ENCODE measurements around the gene COL6A1. TPM values are rescaled to one million over a fixed set of nuclear protein-coding genes. Genes with fewer than 3 reads are reported as not detected.

The COL6A1 gene
- polyA plus RNA-seq, 1 of the 3 experiments (the other 2 are of a cell fraction): 107 TPM

GRCh38 chr21:46050668-46051378, 69.3 kb downstream of the COL6A1 start:
- Histone ChIP-seq H3K27ac (ENCODE audit: low read depth in 2 of 2, low read length in 1 of 2) (no peak overlapping the region), H3K36me3 (replicated peaks in 1 of 2; ENCODE audit: control insufficient read depth in 1 of 2, insufficient read depth in 2 of 2, low read length in 1 of 2) (no peaks in the 10 kb centered on the region), H3F3A (replicated peaks; ENCODE audit: insufficient read depth) (peaks cover 9% of the 10 kb centered on the region), H3K9ac (no peak overlapping the region), H4K20me1 (ENCODE audit: insufficient read depth) (no peaks in the 10 kb centered on the region), H3K79me2 (ENCODE audit: insufficient read depth) (no peaks in the 10 kb centered on the region), H3K4me3 (ENCODE audit: low read depth in 2 of 2, low read length in 1 of 2) (no peak overlapping the region), H3K27me3 (ENCODE audit: insufficient read depth) (no peaks in the 10 kb centered on the region), H2AFZ (ENCODE audit: low read depth) (no peak overlapping the region), H3K4me1 (ENCODE audit: control insufficient read depth in 1 of 2, insufficient read depth in 2 of 2, low read depth in 1 of 2, low read length in 1 of 2) (no peaks in the 10 kb centered on the region; a peak in 1 of 4 replicates), H3K9me3 (no peaks in the 10 kb centered on the region), H3K4me2 (no peak overlapping the region), H3K9me2 (no peaks in the 10 kb centered on the region)
- POLR2A ChIA-PET: no interaction called here
- TF ChIP-seq USF1 (IDR thresholded peaks at IDR 0.05; ENCODE audit: borderline replicate concordance, low read depth) (no peak), RAD21 (IDR thresholded peaks at IDR 0.05; ENCODE audit: low read length) (no peak), FOXM1 (IDR thresholded peaks at IDR 0.05; ENCODE audit: low read depth) (no peak), RFX5 (IDR thresholded peaks at IDR 0.05; ENCODE audit: low read length) (no peak), SMC3 (IDR thresholded peaks at IDR 0.05; ENCODE audit: low read depth, low read length) (no peak)
- TF ChIP-seq, protein P1, sequence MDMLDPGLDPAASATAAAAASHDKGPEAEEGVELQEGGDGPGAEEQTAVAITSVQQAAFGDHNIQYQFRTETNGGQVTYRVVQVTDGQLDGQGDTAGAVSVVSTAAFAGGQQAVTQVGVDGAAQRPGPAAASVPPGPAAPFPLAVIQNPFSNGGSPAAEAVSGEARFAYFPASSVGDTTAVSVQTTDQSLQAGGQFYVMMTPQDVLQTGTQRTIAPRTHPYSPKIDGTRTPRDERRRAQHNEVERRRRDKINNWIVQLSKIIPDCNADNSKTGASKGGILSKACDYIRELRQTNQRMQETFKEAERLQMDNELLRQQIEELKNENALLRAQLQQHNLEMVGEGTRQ (IDR thresholded peaks at IDR 0.05; ENCODE audit: borderline replicate concordance, low read depth, low read length): no peak
- CTCF ChIA-PET: no interaction called here
- WGBS (ENCODE audit: low lambda C conversion rate): 100% methylated on average over 1 of the region's 22 CpGs
- no peak for DNase-seq

DNA sequence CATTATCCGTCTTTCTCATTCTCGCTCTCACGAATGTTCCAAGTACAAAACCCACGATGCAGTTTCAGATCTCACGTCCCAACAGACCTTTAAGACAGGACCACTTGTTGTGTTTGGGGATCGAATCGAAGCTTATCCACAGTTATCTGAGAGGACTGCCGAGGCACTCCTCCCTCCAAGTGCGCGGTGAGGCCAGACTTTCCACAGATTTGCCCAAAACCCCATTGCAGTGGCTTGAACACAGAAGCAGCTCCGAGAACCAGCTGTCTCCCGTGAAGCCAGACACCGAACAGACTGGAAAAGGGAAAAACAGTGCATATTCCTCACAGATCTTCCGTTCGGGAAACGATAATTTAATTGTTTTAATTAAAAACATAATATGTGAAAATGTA, 69.8 kb downstream of the COL6A1 start:
- ChIA-PET POLR2A (no interaction called here), CTCF (no interaction called here)
- H3K36me3 ChIP-seq (replicated peaks in 1 of 2; ENCODE audit: control insufficient read depth in 1 of 2, insufficient read depth in 2 of 2, low read length in 1 of 2): no peaks in the 10 kb centered on the region
- no peak overlapping the region for H2AFZ ChIP-seq (ENCODE audit: low read depth)
- DNase-seq: no peak
- H3K27ac ChIP-seq (ENCODE audit: low read depth in 2 of 2, low read length in 1 of 2): no peak overlapping the region
- no peak overlapping the region for H3K4me2 ChIP-seq
- peaks cover 4% of the 10 kb centered on the region for H3F3A ChIP-seq (replicated peaks; ENCODE audit: insufficient read depth)
- H3K9ac ChIP-seq: no peak overlapping the region
- H3K4me3 ChIP-seq (ENCODE audit: low read depth in 2 of 2, low read length in 1 of 2): no peak overlapping the region
- 70% methylated on average over 16 of the region's 16 CpGs for WGBS (ENCODE audit: low lambda C conversion rate)
- TF ChIP-seq TCF12 (IDR thresholded peaks at IDR 0.05): no peak
- no peaks in the 10 kb centered on the region for H3K9me2 ChIP-seq
- H4K20me1 ChIP-seq (ENCODE audit: insufficient read depth): no peaks in the 10 kb centered on the region
- H3K27me3 ChIP-seq (ENCODE audit: insufficient read depth): no peaks in the 10 kb centered on the region
- H3K4me1 ChIP-seq (ENCODE audit: control insufficient read depth in 1 of 2, insufficient read depth in 2 of 2, low read depth in 1 of 2, low read length in 1 of 2): no peaks in the 10 kb centered on the region; a peak in 1 of 4 replicates
- H3K9me3 ChIP-seq: no peaks in the 10 kb centered on the region
- H3K79me2 ChIP-seq (ENCODE audit: insufficient read depth): no peaks in the 10 kb centered on the region

- CTCF ChIA-PET: no interaction called here
- Histone ChIP-seq H3K9me2 (no peaks in the 10 kb centered on the region), H3K9ac (no peak overlapping the region), H2AFZ (ENCODE audit: low read depth) (no peak overlapping the region), H3K27ac (ENCODE audit: low read depth in 2 of 2, low read length in 1 of 2) (no peak overlapping the region), H3K4me2 (no peak overlapping the region), H3K4me1 (ENCODE audit: control insufficient read depth in 1 of 2, insufficient read depth in 2 of 2, low read depth in 1 of 2, low read length in 1 of 2) (no peaks in the 10 kb centered on the region; a peak in 1 of 4 replicates), H3K27me3 (ENCODE audit: insufficient read depth) (no peaks in the 10 kb centered on the region), H4K20me1 (ENCODE audit: insufficient read depth) (no peaks in the 10 kb centered on the region), H3F3A (replicated peaks; ENCODE audit: insufficient read depth) (no peaks in the 10 kb centered on the region), H3K4me3 (ENCODE audit: low read depth in 2 of 2, low read length in 1 of 2) (no peak overlapping the region), H3K9me3 (no peaks in the 10 kb centered on the region), H3K36me3 (replicated peaks in 1 of 2; ENCODE audit: control insufficient read depth in 1 of 2, insufficient read depth in 2 of 2, low read length in 1 of 2) (no peaks in the 10 kb centered on the region), H3K79me2 (ENCODE audit: insufficient read depth) (no peaks in the 10 kb centered on the region)
- TF ChIP-seq RCOR1 (IDR thresholded peaks at IDR 0.05; ENCODE audit: low read length) (no peak), PBX3 (IDR thresholded peaks at IDR 0.05) (no peak), YY1 (IDR thresholded peaks at IDR 0.05; ENCODE audit: low read depth) (no peak), NRF1 (IDR thresholded peaks at IDR 0.05; ENCODE audit: low read depth, low read length) (no peak)
- TF ChIP-seq, protein P1 (IDR thresholded peaks at IDR 0.05; ENCODE audit: borderline replicate concordance, low read depth, low read length): no peak
- no peak for DNase-seq
- 83% methylated on average over 24 of the region's 33 CpGs for WGBS (ENCODE audit: low lambda C conversion rate)
- POLR2A ChIA-PET: no interaction called here
These were observed 70.5 kb downstream of the COL6A1 start for GRCh38 chr21:46051821-46052675.
